ENCODE data around the gene CSMD2.

DNA sequence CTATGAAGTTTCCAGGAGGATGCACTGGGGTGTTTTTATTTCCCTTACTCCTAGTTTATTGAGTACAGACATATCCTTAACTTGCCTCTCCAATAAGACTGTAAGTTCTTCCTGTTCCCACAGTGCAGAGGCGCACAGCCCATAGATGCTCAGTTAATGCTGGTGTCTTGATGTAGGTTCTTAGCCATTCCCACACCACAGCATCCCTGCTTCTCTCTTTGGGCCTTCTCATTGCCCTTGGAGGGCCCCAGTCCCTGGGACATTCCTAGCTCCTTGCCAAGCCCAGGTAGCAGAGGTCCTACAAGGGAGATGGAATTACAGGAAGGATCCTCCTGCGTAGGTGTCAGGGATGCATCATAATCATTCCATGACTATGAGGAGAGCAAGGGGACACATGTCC, 362.8 kb downstream of the CSMD2 start:
- TF ChIP-seq, protein P1, sequence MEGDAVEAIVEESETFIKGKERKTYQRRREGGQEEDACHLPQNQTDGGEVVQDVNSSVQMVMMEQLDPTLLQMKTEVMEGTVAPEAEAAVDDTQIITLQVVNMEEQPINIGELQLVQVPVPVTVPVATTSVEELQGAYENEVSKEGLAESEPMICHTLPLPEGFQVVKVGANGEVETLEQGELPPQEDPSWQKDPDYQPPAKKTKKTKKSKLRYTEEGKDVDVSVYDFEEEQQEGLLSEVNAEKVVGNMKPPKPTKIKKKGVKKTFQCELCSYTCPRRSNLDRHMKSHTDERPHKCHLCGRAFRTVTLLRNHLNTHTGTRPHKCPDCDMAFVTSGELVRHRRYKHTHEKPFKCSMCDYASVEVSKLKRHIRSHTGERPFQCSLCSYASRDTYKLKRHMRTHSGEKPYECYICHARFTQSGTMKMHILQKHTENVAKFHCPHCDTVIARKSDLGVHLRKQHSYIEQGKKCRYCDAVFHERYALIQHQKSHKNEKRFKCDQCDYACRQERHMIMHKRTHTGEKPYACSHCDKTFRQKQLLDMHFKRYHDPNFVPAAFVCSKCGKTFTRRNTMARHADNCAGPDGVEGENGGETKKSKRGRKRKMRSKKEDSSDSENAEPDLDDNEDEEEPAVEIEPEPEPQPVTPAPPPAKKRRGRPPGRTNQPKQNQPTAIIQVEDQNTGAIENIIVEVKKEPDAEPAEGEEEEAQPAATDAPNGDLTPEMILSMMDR (conservative IDR thresholded peaks at IDR 0.05; ENCODE audit: low read length) = no peak
- no peak for TF ChIP-seq EZH2phosphoT487 (IDR thresholded peaks at IDR 0.05; ENCODE audit: borderline replicate concordance)
